GM23338 (cell line): ENCODE measurements around the gene ECPAS. TPM values are rescaled to one million over a fixed set of nuclear protein-coding genes. Genes with fewer than 3 reads are reported as not detected.
"Not testable (repeated sequence)": the region's sequence is repeated elsewhere in the genome, so short reads cannot be mapped to it uniquely, and the experiment has no call there.

Experiments used
- ATAC-seq: fragments of 200-7000 bp; cut with Tn5 transposase; 3 replicates; pipeline ENCODE4 v1.9.1; 2020
- DNase-seq: peaks from one replicate; pipeline ENCODE4 v3.0.0-alpha.2; 2015; ENCODE audit warnings: low spot score
- H2AFZ ChIP-seq: fragments of 200-600 bp; sonication (generic); 2 replicates; pipeline ENCODE4 v1.8.0; 2016; ENCODE audit warnings: antibody characterized with exemption, mild to moderate bottlenecking, moderate library complexity
- H3F3A ChIP-seq: fragments of 200-600 bp; sonication (generic); replicated peaks from 2 replicates; pipeline ENCODE4 v1.8.0; 2017; ENCODE audit warnings: antibody characterized with exemption, mixed run types, low read depth
- H3K27ac ChIP-seq: fragments of 200-600 bp; sonication (generic); 2 replicates; pipeline ENCODE4 v1.6.1; 2016; ENCODE audit warnings: low read depth
- H3K27me3 ChIP-seq: fragments of 200-600 bp; sonication (generic); 2 replicates; pipeline ENCODE4 v1.8.0; 2016; ENCODE audit warnings: mild to moderate bottlenecking, mixed run types, moderate library complexity; ENCODE audit not compliant: insufficient read depth
- H3K36me3 ChIP-seq: fragments of 200-600 bp; sonication (generic); 2 replicates; pipeline ENCODE4 v1.8.0; 2016; ENCODE audit warnings: mild to moderate bottlenecking; ENCODE audit not compliant: insufficient read depth
- H3K4me1 ChIP-seq: fragments of 200-600 bp; sonication (generic); 2 replicates; pipeline ENCODE4 v1.8.0; 2016; ENCODE audit warnings: mild to moderate bottlenecking, moderate library complexity; ENCODE audit not compliant: insufficient read depth
- H3K4me2 ChIP-seq: fragments of 200-600 bp; sonication (generic); 2 replicates; pipeline ENCODE4 v1.7.1; 2017; ENCODE audit warnings: mixed run types
- H3K4me3 ChIP-seq: fragments of 200-600 bp; sonication (generic); 2 replicates; pipeline ENCODE4 v1.6.1; 2016; ENCODE audit warnings: mixed run types
- H3K79me2 ChIP-seq: fragments of 200-600 bp; sonication (generic); replicated peaks from 2 replicates; pipeline ENCODE4 v1.8.0; 2017; ENCODE audit warnings: mild to moderate bottlenecking; ENCODE audit not compliant: insufficient read depth
- H3K9me2 ChIP-seq: fragments of 200-600 bp; sonication (generic); 2 replicates; pipeline ENCODE4 v1.8.0; 2017; ENCODE audit not compliant: insufficient read depth
- H4K20me1 ChIP-seq: fragments of 200-600 bp; sonication (generic); replicated peaks from 2 replicates; pipeline ENCODE4 v1.8.0; 2017; ENCODE audit warnings: mild to moderate bottlenecking; ENCODE audit not compliant: insufficient read depth
- H3K27ac Mint-ChIP-seq: 2 replicates; pipeline ENCODE4 v1.8.0; 2020; ENCODE audit warnings: inconsistent platforms, mild to moderate bottlenecking, moderate library complexity, mixed read lengths
- H3K27me3 Mint-ChIP-seq: 3 replicates; pipeline ENCODE4 v1.8.0; 2022; ENCODE audit warnings: low read depth, mild to moderate bottlenecking, moderate library complexity, mixed read lengths, inconsistent platforms; ENCODE audit not compliant: insufficient read depth, poor library complexity
- H3K36me3 Mint-ChIP-seq: 3 replicates; pipeline ENCODE4 v1.8.0; 2021; ENCODE audit warnings: low read depth, mild to moderate bottlenecking, inconsistent platforms, moderate library complexity, mixed read lengths
- H3K4me1 Mint-ChIP-seq: 3 replicates; pipeline ENCODE4 v1.8.0; 2020; ENCODE audit warnings: mild to moderate bottlenecking, inconsistent platforms, mixed read lengths
- H3K4me3 Mint-ChIP-seq: 3 replicates; pipeline ENCODE4 v1.8.0; 2021; ENCODE audit warnings: moderate library complexity, mild to moderate bottlenecking, inconsistent platforms, mixed read lengths
- H3K9me3 Mint-ChIP-seq: 3 replicates; pipeline ENCODE4 v1.8.0; 2020; ENCODE audit warnings: moderate library complexity, mild to moderate bottlenecking, inconsistent platforms, mixed read lengths
- EZH2phosphoT487 ChIP-seq: fragments of 200-600 bp; sonication (generic); IDR thresholded peaks from one replicate; pipeline ENCODE4 v1.8.1; 2018; ENCODE audit warnings: antibody characterized with exemption; ENCODE audit not compliant: unreplicated experiment
- JUNB ChIP-seq: IDR thresholded peaks from one replicate; pipeline ENCODE4 v1.6.1; 2016; ENCODE audit warnings: antibody characterized with exemption; ENCODE audit not compliant: unreplicated experiment
- POLR2AphosphoS5 ChIP-seq: IDR thresholded peaks from 2 replicates; pipeline ENCODE4 v1.6.1; 2016; ENCODE audit warnings: antibody characterized with exemption, low read depth
- polyA plus RNA-seq: library from polyadenylated mRNA; unstranded; fragments of >200 nt; fragmentation: Nextera tagmentation; extraction: Ambion mirVana; gene quantifications from 2 replicates; pipeline ENCODE4 v1.2.1, GENCODE V29; 2016
- total RNA-seq: library from RNA; depleted of rRNA; stranded (reverse); fragments of >200 nt; shearing (Covaris generic); gene quantifications from 2 replicates; pipeline ENCODE4 v1.2.3, GENCODE V29; 2014
- TF ChIP-seq, protein P1 (sequence below): fragments of 250-450 bp; sonication (Bioruptor Pico); IDR thresholded peaks from 2 replicates; pipeline ENCODE4 v1.5.0; 2020; ENCODE audit warnings: mild to moderate bottlenecking, moderate library complexity

Gene ECPAS
- total and polyA plus RNA-seq, 2 experiments from 2014 or later: 51.4 to 104 TPM

DNA sequence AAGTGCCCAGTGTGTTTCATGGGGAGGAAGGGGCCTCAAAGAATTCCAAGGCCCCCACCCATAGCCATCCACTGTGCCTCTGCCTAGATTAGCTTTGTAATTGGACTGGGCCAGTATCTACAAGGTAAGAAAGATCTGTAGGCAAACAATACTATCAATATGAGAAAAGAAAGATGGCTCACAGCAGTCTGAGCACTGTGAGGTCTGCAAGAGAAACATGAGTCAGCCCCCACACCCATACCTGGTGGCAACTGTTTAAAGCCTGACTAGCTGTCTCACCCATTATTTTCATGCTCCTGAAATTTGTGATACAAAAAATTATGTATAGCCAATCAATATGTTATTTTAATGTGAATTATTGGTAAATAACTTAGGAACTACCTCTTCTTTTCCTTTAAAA lies 30.8 kb upstream of the ECPAS start (continued):
- TF ChIP-seq, protein P1, sequence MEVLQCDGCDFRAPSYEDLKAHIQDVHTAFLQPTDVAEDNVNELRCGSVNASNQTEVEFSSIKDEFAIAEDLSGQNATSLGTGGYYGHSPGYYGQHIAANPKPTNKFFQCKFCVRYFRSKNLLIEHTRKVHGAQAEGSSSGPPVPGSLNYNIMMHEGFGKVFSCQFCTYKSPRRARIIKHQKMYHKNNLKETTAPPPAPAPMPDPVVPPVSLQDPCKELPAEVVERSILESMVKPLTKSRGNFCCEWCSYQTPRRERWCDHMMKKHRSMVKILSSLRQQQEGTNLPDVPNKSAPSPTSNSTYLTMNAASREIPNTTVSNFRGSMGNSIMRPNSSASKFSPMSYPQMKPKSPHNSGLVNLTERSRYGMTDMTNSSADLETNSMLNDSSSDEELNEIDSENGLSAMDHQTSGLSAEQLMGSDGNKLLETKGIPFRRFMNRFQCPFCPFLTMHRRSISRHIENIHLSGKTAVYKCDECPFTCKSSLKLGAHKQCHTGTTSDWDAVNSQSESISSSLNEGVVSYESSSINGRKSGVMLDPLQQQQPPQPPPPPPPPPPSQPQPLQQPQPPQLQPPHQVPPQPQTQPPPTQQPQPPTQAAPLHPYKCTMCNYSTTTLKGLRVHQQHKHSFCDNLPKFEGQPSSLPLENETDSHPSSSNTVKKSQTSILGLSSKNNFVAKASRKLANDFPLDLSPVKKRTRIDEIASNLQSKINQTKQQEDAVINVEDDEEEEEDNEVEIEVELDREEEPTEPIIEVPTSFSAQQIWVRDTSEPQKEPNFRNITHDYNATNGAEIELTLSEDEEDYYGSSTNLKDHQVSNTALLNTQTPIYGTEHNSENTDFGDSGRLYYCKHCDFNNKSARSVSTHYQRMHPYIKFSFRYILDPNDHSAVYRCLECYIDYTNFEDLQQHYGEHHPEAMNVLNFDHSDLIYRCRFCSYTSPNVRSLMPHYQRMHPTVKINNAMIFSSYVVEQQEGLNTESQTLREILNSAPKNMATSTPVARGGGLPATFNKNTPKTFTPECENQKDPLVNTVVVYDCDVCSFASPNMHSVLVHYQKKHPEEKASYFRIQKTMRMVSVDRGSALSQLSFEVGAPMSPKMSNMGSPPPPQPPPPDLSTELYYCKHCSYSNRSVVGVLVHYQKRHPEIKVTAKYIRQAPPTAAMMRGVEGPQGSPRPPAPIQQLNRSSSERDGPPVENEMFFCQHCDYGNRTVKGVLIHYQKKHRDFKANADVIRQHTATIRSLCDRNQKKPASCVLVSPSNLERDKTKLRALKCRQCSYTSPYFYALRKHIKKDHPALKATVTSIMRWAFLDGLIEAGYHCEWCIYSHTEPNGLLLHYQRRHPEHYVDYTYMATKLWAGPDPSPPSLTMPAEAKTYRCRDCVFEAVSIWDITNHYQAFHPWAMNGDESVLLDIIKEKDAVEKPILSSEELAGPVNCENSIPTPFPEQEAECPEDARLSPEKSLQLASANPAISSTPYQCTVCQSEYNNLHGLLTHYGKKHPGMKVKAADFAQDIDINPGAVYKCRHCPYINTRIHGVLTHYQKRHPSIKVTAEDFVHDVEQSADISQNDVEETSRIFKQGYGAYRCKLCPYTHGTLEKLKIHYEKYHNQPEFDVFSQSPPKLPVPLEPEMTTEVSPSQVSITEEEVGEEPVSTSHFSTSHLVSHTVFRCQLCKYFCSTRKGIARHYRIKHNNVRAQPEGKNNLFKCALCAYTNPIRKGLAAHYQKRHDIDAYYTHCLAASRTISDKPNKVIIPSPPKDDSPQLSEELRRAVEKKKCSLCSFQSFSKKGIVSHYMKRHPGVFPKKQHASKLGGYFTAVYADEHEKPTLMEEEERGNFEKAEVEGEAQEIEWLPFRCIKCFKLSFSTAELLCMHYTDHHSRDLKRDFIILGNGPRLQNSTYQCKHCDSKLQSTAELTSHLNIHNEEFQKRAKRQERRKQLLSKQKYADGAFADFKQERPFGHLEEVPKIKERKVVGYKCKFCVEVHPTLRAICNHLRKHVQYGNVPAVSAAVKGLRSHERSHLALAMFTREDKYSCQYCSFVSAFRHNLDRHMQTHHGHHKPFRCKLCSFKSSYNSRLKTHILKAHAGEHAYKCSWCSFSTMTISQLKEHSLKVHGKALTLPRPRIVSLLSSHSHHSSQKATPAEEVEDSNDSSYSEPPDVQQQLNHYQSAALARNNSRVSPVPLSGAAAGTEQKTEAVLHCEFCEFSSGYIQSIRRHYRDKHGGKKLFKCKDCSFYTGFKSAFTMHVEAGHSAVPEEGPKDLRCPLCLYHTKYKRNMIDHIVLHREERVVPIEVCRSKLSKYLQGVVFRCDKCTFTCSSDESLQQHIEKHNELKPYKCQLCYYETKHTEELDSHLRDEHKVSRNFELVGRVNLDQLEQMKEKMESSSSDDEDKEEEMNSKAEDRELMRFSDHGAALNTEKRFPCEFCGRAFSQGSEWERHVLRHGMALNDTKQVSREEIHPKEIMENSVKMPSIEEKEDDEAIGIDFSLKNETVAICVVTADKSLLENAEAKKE: no peak
- TF ChIP-seq JUNB (no peak), POLR2AphosphoS5 (no peak), EZH2phosphoT487 (no peak)

- H3K27me3 ChIP-seq, H3K36me3 ChIP-seq, H3F3A ChIP-seq, H3K27ac Mint-ChIP-seq, H3K4me1 Mint-ChIP-seq, H3K9me2 ChIP-seq, H3K4me2 ChIP-seq, H3K79me2 ChIP-seq, H3K27me3 Mint-ChIP-seq, H4K20me1 ChIP-seq, H3K4me1 ChIP-seq, H3K4me3 Mint-ChIP-seq, H3K27ac ChIP-seq, H2AFZ ChIP-seq, H3K4me3 ChIP-seq, ATAC-seq: not testable (repeated sequence)
- Mint-ChIP-seq H3K36me3 (peaks cover 30% of the 10 kb centered on the region), H3K9me3 (peaks cover 36% of the 10 kb centered on the region)
- DNase-seq: peak; percentile 56
These were observed 27.4 kb upstream of the ECPAS start for GRCh38 chr9:111511581-111511980.

- no peak overlapping the region for H3K4me3 ChIP-seq
- H3K79me2 ChIP-seq: no peaks in the 10 kb centered on the region
- no peaks in the 10 kb centered on the region for H3F3A ChIP-seq
- H3K9me2 ChIP-seq: no peaks in the 10 kb centered on the region
- H3K36me3 ChIP-seq: no peaks in the 10 kb centered on the region
- H3K27ac ChIP-seq: no peak overlapping the region
- no peaks in the 10 kb centered on the region for H3K27me3 ChIP-seq
- Mint-ChIP-seq H3K36me3 (no peaks in the 10 kb centered on the region), H3K4me3 (no peak overlapping the region), H3K4me1 (no peaks in the 10 kb centered on the region), H3K27me3 (peaks cover 6% of the 10 kb centered on the region), H3K9me3 (no peaks in the 10 kb centered on the region), H3K27ac (no peak overlapping the region)
- no peak overlapping the region for H3K4me2 ChIP-seq
- ATAC-seq (no peak), DNase-seq (no peak)
- no peak overlapping the region; the same call in 1 of the 2 replicates for H2AFZ ChIP-seq
- no peaks in the 10 kb centered on the region for H3K4me1 ChIP-seq
- H4K20me1 ChIP-seq: no peaks in the 10 kb centered on the region
- TF ChIP-seq EZH2phosphoT487: no peak
- TF ChIP-seq, protein P1: no peak
These were observed 18.3 kb upstream of the ECPAS start for GRCh38 chr9:111502506-111502905.
